ENCODE results near the gene STIM2.

The STIM2 gene

GRCh38 chr4:27040356-27040755, 179.7 kb downstream of the STIM2 start:
- DNase-seq (ENCODE audit: low read depth), result no peak

GRCh38 chr4:27042411-27042810, 181.8 kb downstream of the STIM2 start:
- no peak for DNase-seq (ENCODE audit: low read depth)

DNA sequence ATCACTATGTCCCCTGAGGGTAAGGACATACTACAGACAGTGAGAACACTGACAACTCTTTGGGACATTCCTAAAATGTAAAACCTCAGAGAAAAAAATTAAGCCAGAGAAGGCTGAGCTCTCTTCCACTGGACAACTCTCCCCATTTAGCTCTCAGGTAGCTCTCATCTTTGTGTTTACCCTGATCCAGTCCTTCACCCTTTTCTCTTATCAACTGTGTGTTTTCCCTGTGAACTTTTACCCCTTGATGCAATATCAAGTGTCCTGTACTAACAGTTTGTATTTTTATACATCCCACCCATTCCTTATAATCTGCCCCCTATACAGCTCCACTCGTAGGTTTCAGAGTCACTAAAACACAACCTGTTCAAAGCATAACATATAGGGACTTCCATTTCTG, 182.6 kb downstream of the STIM2 start:
- DNase-seq (ENCODE audit: low read depth), result no peak

- no peak for DNase-seq (ENCODE audit: low read depth)
These were observed 186.2 kb downstream of the STIM2 start for GRCh38 chr4:27046851-27047250.

DNA sequence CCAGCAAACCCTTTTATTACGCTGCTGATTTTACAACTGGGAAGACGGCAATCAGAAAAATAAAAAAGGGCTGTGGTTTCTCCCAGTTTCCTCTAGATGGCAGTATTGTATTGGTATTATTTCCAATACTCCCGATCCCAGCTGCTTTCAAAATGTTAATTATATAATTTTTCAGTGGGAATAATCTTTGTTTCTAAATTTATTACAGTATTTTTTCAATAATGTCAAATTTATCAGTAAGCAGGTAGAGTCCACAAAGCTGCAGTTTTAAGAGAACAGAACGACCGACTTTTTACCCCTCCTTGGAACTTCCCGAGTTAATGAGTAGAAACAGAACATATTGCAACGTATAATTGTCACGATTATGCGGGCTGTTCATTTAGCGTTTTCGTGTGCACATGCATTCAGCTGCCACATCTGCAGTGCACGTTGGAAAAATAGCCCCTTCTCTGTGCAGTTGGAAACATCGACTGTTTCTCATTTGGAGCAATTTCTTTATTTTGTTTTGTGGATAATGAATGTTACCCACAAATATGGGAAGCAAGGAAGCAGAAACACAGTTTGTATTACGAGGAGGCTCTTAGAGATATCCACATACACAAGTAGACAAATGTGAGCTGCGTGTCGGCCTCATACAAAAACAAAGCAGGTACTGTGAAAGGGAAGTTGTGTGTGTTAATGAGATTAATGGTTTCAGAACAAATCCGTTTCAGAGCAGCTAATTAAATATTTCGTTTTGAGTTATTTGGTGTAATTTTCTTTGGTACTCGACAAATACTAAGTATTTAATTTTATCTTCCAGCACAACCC, 188.0 kb downstream of the STIM2 start:
- DNase-seq (ENCODE audit: low read depth), result no peak

GRCh38 chr4:27049239-27049829, 188.7 kb downstream of the STIM2 start:
- DNase-seq (ENCODE audit: low read depth), result no peak

DNA sequence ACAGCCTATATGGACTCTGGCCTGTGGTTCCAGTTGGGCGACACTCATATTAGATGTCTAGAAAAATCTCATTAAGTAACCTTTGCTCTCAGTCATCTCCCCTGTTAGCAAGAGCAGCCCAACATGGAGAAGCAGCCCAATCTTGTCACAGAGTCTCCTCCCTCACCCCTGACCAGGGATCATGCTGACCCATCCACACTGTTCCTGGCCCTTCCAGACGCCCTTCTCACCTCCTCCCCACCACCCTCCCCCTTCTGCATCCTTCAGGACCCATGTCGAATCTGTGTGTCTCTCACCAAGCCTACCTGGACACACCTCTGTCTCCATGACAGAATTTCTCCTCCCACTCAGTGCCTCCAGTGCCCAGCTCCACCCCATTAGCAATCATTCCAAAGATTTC, 190.1 kb downstream of the STIM2 start:
- no peak for DNase-seq (ENCODE audit: low read depth)

DNA sequence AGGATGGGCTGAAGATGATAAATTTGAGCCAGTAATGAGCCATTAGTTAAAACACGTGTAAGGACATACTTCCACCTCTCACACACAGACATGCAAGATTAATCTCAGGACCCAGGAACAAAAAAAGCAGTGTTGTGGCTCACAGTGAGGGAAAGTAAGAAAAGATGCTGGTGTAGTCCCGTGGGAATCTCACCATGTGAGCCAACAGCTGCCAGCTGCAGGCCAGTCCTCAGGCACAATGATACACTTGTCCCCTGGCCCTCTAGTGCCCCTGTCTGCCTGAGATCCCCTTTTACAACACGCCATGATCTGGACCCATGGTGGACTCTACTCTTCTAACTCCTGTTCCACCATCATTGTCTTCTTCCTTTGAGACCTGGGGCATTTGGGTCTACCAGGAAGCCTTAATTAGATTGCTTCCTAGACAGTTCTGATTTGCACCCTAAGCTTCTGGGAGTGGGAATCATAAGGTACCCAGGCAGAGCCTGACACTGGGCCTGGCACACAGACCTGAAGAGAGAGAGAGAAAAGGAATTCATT, 194.7 kb downstream of the STIM2 start:
- no peak for DNase-seq (ENCODE audit: low read depth)

- no peak for DNase-seq (ENCODE audit: low read depth)
These were observed 195.6 kb downstream of the STIM2 start for GRCh38 chr4:27056281-27056680.

GRCh38 chr4:27057053-27057452, 196.4 kb downstream of the STIM2 start:
- no peak for DNase-seq (ENCODE audit: low read depth)

GRCh38 chr4:27057662-27058061, 197.0 kb downstream of the STIM2 start:
- no peak for DNase-seq (ENCODE audit: low read depth)

DNA sequence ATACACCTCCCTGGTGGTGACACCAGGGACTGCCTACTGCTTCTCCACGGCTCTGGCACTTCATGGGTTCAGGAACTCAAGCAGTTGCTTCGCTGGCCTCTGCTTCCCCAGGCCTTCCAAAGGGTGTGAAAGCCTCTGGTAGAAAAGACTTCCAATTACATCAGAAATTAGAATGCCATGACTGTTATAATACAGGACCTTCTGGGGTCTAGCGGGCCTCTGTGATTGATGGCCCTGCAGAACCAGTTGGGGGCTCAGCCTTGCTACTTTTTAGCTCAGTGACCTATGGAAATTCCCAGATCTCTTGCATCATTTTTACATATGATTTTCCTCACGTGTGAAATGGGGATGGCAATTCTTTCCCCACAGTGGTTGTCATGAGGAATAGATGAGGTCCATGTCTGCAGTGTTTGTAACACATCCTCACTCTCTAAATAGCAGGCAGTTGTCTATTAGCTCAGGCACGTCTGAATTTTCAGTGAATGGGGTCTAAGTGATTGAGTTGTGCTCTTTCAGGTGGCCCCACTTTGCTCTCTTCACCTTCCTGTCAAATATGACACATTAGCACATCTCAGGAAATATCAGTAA, 198.3 kb downstream of the STIM2 start:
- DNase-seq (ENCODE audit: low read depth), result no peak

DNA sequence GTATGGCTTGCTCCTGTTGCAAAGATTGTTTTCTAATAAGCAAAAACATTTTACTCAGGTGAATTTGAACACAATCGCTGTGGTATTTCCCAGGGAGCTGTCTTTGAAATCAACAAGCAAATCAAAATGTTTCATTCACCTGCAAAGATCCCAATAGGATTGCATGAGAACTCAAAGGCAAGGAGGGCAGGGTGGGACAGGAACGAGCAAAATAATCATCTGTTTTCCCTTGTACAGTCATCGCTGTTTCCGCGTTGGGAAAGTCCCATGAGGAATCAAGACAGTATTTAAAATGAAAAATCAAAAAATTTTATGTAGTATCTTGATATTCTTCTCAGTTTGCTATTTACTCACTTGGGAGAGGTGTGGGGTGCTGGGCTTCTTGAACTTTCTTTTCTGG, 198.8 kb downstream of the STIM2 start:
- no peak for DNase-seq (ENCODE audit: low read depth)

- DNase-seq (ENCODE audit: low read depth), result no peak
These were observed 201.6 kb downstream of the STIM2 start for GRCh38 chr4:27062256-27062655.

GRCh38 chr4:27066591-27066990, 205.9 kb downstream of the STIM2 start:
- DNase-seq (ENCODE audit: low read depth), result no peak

DNA sequence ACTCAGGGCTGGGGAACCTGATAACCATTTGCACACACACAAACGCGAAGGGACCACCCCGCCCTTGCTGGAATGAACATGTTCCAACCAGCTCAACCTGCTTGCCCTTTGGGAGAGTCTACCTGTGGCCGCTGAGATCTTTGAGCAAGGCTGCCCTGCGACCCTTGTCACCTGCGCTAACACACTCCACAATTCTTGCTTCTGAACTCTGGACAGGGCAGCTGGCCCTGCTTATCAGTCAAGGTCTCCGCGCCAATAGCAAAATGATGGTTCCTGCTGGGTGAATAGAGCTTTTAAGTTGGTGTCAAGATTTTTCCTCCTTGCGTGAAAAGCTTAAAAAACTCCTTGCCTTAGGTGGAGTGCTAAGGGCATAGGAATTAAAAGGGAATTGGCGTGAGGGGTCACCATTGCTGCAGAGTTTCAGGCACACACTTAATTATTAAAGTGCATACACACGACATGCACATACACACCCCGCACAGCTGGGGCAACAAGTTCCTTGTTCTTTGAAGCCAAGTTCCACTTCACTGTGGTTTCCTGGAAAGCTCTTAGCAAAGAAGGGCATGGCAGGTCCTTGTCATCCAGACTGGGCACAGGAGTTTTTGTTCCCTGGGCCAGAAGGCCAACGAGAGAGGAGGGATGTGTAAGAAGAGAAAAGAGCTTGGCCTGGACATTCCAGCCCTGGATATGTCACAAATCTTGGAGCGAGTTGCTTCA, 207.7 kb downstream of the STIM2 start:
- no peak for DNase-seq (ENCODE audit: low read depth)
